Fibroblast of lung (primary cell): ENCODE data around the gene CA5A.

Source experiments
- EZH2 ChIP-seq: IDR thresholded peaks from 2 replicates; pipeline ENCODE4 v1.5.1; 2012; ENCODE audit warnings: low read length, control low read depth, mild to moderate bottlenecking; ENCODE audit errors: missing control alignments
- TF ChIP-seq, protein P1 (sequence below), 2 donors: IDR thresholded peaks in 1 of 2; conservative IDR thresholded peaks in 1 of 2; 1 replicate in 1 of 2; 2 replicates in 1 of 2; pipeline ENCODE4 v1.5.1; 2011 to 2012; ENCODE audit warnings: low read length in 2 of 2, control low read depth in 1 of 2, inconsistent platforms in 1 of 2, low read depth in 1 of 2, mild to moderate bottlenecking in 1 of 2

DNA sequence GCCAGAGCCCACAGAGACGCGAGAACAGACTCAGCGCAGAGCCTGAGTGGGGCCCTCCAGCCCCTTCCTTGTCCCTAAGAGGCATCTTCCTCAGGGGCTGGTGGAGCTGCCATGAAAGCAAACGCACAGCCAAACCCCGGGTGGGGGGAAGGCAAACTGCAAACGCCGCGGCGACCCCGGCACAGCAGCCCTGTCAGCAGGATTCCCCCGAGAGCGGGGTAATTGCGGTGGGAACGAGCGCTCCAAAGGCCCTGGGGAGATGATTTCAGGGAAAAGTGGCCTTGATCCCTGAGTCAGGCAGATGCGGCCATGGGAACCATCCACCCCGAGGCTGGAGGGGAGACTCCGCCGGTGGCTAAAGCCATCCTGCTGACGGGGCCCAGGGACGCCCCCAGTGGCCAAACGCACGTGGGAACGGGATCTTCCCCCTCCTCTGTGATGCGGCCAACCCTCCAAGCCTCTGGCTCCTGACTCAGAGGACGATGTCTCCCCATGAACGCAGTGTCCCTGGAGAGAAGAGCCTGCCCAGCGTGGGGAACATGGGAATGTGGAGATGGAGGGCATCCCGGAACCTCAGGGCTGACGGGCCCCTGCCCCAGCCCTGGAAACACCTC is 92.1 kb downstream of the CA5A start:
- TF ChIP-seq, protein P1, sequence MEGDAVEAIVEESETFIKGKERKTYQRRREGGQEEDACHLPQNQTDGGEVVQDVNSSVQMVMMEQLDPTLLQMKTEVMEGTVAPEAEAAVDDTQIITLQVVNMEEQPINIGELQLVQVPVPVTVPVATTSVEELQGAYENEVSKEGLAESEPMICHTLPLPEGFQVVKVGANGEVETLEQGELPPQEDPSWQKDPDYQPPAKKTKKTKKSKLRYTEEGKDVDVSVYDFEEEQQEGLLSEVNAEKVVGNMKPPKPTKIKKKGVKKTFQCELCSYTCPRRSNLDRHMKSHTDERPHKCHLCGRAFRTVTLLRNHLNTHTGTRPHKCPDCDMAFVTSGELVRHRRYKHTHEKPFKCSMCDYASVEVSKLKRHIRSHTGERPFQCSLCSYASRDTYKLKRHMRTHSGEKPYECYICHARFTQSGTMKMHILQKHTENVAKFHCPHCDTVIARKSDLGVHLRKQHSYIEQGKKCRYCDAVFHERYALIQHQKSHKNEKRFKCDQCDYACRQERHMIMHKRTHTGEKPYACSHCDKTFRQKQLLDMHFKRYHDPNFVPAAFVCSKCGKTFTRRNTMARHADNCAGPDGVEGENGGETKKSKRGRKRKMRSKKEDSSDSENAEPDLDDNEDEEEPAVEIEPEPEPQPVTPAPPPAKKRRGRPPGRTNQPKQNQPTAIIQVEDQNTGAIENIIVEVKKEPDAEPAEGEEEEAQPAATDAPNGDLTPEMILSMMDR (conservative IDR thresholded peaks at IDR 0.05 in 1 of 2, IDR thresholded peaks at IDR 0.05 in 1 of 2; ENCODE audit: low read depth in 1 of 2, low read length in 2 of 2): no peak
- TF ChIP-seq EZH2: no peak
